Activated CD4-positive, alpha-beta T cell treated with anti-CD3 and anti-CD28 coated beads for 24 hours (primary cell): ENCODE measurements around the gene LTBP3.
A peak's percentile ranks its signal among the peaks of the same experiment; 100 is the strongest.

Source experiments
- DNase-seq, 2 donors: peaks; one replicate each; pipeline ENCODE4 v3.0.0-alpha.2; 2020; ENCODE audit warnings: low read depth in 2 of 2

LTBP3 gene

GRCh38 chr11:65506772-65507505 lies 51.2 kb downstream of the LTBP3 start:
- no peak for DNase-seq

- DNase-seq: no peak
These were observed 51.8 kb downstream of the LTBP3 start for GRCh38 chr11:65506290-65506771.

GRCh38 chr11:65505466-65506289 lies 52.5 kb downstream of the LTBP3 start:
- DNase-seq: no peak

- DNase-seq: no peak
These were observed 53.3 kb downstream of the LTBP3 start for GRCh38 chr11:65504674-65505465.

GRCh38 chr11:65503949-65504673 lies 54.0 kb downstream of the LTBP3 start:
- DNase-seq: no peak

GRCh38 chr11:65503368-65503948 lies 54.7 kb downstream of the LTBP3 start:
- no peak for DNase-seq

- DNase-seq: no peak
These were observed 55.4 kb downstream of the LTBP3 start for GRCh38 chr11:65502555-65503367.

GRCh38 chr11:65502274-65502554 lies 55.9 kb downstream of the LTBP3 start:
- DNase-seq: no peak

GRCh38 chr11:65501472-65502273 lies 56.5 kb downstream of the LTBP3 start:
- no peak for DNase-seq

- DNase-seq: no peak
These were observed 57.0 kb downstream of the LTBP3 start for GRCh38 chr11:65501186-65501471.

- DNase-seq: no peak
These were observed 57.6 kb downstream of the LTBP3 start for GRCh38 chr11:65500387-65501185.

GRCh38 chr11:65499713-65500386 lies 58.3 kb downstream of the LTBP3 start:
- no peak for DNase-seq

GRCh38 chr11:65498977-65499712 lies 59.0 kb downstream of the LTBP3 start, which contains the start of gene MALAT1:
Gene MALAT1, plus strand, starts transcription at chr11:65499045.
- peak; percentile 86 to 93 for DNase-seq

- DNase-seq: no peak
These were observed 59.5 kb downstream of the LTBP3 start for GRCh38 chr11:65498727-65498976.

- DNase-seq: peak in 1 of 2 donors; percentile 39
These were observed 60.0 kb downstream of the LTBP3 start for GRCh38 chr11:65498042-65498726.

GRCh38 chr11:65497141-65498041 lies 60.8 kb downstream of the LTBP3 start:
- DNase-seq: peak; percentile 98 to 99
